Large intestine (tissue), 3 donors: ENCODE measurements around the gene SLIT1. TPM values are rescaled to one million over a fixed set of nuclear protein-coding genes. Genes with fewer than 3 reads are reported as not detected.

Source experiments
- DNase-seq, 2 donors: peaks; one replicate each; pipeline versions ENCODE4 v3.0.0 to v3.0.0-alpha.2; 2013
- H3K27ac ChIP-seq: one replicate; pipeline ENCODE4 v1.5.1; 2013; ENCODE audit warnings: low read length
- H3K27me3 ChIP-seq: 2 replicates; pipeline ENCODE4 v1.6.1; 2013; ENCODE audit warnings: low read length; ENCODE audit not compliant: control insufficient read depth, insufficient read depth
- H3K36me3 ChIP-seq: 2 replicates; pipeline ENCODE4 v1.6.1; 2013; ENCODE audit warnings: low read length; ENCODE audit not compliant: control insufficient read depth, insufficient read depth
- H3K4me1 ChIP-seq: one replicate; pipeline ENCODE4 v1.6.1; 2013; ENCODE audit warnings: low read length; ENCODE audit not compliant: control insufficient read depth, insufficient read depth
- H3K4me3 ChIP-seq: one replicate; pipeline ENCODE4 v1.5.1; 2013; ENCODE audit warnings: low read length
- H3K9me3 ChIP-seq: one replicate; pipeline ENCODE4 v1.6.1; 2013; ENCODE audit warnings: mild to moderate bottlenecking, low read depth, low read length, moderate library complexity; ENCODE audit not compliant: control insufficient read depth
- WGBS: methylation state at CpG from one replicate; pipeline ENCODE4 v1.1.5; 2013; ENCODE audit warnings: low lambda C conversion rate; ENCODE audit not compliant: insufficient coverage; 5-methylcytosine and 5-hydroxymethylcytosine counted together
- polyA plus RNA-seq: library from polyadenylated mRNA; unstranded; fragments of 120-200 nt; gene quantifications from one replicate; pipeline ENCODE4 v1.2.1, GENCODE V29; 2013

The SLIT1 gene
- polyA plus RNA-seq, 1 donor: 1.6 TPM

DNA sequence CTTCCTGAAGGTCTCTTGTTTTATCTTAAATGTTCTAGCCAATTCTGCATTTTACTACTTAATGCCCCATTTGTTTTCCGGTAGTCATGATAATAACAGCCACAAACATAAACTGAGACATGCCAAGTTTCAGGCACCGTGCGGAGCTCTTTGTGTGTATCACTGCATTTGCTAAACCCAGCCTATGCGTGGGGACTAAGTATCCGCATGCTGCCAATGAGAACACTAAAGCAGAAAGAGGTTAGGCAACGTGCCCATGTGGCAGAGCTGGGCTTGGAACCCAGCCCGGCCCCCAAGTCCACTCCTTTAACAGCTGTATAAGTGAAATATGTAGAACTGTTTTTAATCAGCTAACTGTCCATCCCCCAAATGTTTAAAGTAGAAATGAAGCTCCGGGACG is 54.1 kb downstream of the SLIT1 start:
- Histone ChIP-seq H3K4me3 (no peak overlapping the region), H3K27me3 (peaks cover 2% of the 10 kb centered on the region), H3K36me3 (no peaks in the 10 kb centered on the region), H3K9me3 (no peaks in the 10 kb centered on the region), H3K27ac (no peak overlapping the region), H3K4me1 (no peaks in the 10 kb centered on the region)
- WGBS: no CpG with 5 or more reads among the region's 9 CpGs
- no peak for DNase-seq

DNA sequence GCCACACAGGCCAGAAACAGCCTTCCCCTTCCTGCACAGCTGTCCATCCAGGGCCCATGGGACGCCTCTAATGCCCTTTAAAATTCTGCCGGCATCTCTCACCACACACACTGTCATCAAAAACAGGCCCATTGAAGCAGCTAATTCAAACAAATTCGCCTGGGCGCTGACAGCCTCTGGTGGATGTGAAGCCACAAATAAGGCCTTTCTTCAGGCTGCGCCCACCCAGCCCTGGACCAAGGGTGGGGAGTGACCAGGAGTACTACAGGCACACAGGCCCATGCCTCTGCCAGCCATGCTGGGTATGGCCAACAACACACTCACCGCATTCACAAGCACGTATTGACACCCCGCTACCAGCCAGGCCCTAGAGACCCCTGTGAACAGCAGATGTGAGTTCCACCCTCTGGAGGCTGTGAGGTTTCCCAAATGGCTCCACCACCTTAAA is 54.6 kb downstream of the SLIT1 start:
- Histone ChIP-seq H3K4me3 (no peak overlapping the region), H3K27ac (no peak overlapping the region), H3K9me3 (no peaks in the 10 kb centered on the region), H3K27me3 (peaks cover 2% of the 10 kb centered on the region), H3K4me1 (no peaks in the 10 kb centered on the region), H3K36me3 (no peaks in the 10 kb centered on the region)
- no CpG with 5 or more reads among the region's 8 CpGs for whole genome bisulfite sequencing
- no peak for DNase-seq

DNA sequence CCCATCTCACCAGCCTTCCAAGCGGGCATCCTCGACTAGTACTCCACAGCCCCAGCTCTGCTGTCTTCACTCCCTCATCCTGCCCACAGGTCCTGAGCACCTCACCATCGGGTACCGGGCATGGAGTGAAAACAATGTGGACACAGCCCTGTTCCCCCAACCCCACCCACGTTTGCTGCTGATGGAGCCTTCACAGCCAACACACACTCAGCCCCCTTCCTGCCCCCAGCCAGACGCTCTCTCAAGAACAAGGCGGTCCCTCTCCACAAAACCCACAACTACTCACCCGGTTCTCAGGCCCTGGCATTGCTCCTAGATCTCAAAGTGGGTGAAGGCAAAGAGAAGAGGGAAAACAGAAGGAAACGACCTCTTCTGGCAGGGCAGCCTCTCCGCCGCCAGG is 56.1 kb downstream of the SLIT1 start:
- WGBS: no CpG with 5 or more reads among the region's 11 CpGs
- Histone ChIP-seq H3K36me3 (no peaks in the 10 kb centered on the region), H3K27me3 (peaks cover 1% of the 10 kb centered on the region), H3K4me1 (no peaks in the 10 kb centered on the region), H3K9me3 (no peaks in the 10 kb centered on the region), H3K27ac (no peak overlapping the region), H3K4me3 (no peak overlapping the region)
- no peak for DNase-seq

DNA sequence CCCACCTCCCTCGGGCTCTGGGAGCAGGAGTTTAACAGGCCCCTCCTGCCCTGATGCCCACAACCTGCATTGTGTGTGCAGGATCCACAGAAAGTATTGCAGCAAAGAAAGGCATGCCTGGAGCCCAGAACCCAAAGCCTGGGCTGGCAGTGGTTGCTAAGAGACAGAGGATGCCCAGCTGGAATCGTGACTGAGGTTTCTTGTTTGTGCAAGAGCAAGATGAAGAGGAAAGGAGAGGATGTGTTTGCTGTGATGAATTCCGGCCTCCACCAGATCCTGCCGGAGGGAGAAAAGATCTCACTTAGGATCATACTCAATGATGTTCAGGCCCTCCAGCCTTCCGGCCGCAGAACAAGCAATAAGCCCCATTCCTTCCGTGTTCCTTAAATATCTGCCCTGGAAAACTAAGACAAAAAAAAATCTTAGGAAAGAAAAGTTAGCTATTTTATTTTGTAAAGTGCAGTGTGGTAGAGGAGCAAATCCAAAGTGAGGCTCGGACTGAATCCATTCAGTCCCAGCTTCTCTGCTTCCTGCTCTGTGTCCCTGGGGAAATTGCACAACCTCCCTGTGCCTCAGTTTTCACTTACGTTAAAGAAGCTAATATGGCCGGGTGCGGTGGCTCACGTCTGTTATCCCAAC is 57.1 kb downstream of the SLIT1 start:
- no peak for DNase-seq
- no peaks in the 10 kb centered on the region for H3K9me3 ChIP-seq
- H3K4me3 ChIP-seq: no peak overlapping the region
- no peaks in the 10 kb centered on the region for H3K36me3 ChIP-seq
- H3K4me1 ChIP-seq: no peaks in the 10 kb centered on the region
- no peaks in the 10 kb centered on the region for H3K27me3 ChIP-seq
- WGBS: 95% methylated on average over 3 of the region's 12 CpGs
- no peak overlapping the region for H3K27ac ChIP-seq

DNA sequence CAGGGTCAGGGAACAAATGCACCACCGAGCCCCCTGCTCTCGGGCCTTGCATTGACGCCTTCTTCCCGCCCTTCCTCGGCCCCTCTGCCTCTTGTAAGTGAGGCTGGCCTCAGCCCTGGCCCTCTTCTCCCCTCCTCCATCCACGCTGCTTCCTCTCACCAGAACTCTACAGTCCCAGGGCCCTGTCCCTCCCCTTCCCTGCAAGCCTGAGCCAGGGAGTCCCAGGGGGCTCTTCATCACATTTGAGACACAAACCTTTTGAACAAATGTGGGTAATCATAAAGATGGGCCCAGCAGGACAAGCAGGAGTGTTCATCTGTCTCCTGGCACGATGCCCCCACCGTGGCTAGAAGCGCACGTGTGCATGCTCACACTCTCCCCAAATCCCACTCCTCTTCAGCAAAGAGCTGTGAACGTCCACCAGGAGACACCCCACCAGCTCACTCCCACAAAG is 57.7 kb downstream of the SLIT1 start:
- Histone ChIP-seq H3K27me3 (no peaks in the 10 kb centered on the region), H3K4me1 (no peaks in the 10 kb centered on the region), H3K27ac (no peak overlapping the region), H3K36me3 (no peaks in the 10 kb centered on the region), H3K4me3 (no peak overlapping the region), H3K9me3 (no peaks in the 10 kb centered on the region)
- no CpG with 5 or more reads among the region's 11 CpGs for WGBS
- DNase-seq: no peak

DNA sequence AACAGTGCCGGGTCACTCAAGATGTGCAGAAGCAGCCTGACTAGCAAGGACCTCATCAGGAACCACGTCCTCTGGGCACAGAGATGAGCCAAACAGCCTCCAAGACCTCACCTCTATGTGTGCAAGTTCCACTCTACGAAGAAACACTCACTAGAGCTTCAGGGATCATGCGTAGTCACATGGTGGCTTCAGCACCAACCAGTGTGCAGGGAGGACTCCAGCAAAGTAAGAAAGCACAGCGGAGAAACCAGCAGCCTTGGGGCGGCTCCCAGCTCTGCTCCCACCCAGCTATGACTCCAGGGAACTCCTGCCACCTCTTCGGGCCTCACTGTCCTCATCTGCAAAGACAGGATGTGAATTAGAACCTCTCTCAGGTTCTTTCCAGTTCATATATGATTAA is 58.2 kb downstream of the SLIT1 start:
- no peaks in the 10 kb centered on the region for H3K27me3 ChIP-seq
- no peak overlapping the region for H3K4me3 ChIP-seq
- no peak for DNase-seq
- H3K4me1 ChIP-seq: no peaks in the 10 kb centered on the region
- no CpG with 5 or more reads among the region's 7 CpGs for WGBS
- no peaks in the 10 kb centered on the region for H3K36me3 ChIP-seq
- H3K27ac ChIP-seq: no peak overlapping the region
- H3K9me3 ChIP-seq: no peaks in the 10 kb centered on the region

DNA sequence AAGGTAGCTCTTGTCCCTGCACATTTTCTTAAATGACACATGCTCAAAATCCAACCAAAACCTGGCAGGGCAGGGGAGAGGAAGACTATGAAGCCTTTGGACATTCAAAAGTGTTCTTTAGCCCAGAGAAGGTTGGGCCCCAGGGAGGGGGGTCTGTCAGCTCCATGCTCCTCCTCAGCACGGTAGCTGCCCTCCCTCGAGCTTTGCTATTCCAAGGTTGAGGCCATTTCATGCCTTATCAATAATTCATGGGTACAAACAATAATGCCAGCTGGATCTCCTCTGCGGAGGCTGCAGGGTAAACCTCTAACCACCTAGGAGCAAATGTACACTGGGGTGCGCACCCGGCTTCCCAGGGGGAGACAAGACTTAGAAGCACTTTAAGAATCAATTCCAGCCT is 61.5 kb downstream of the SLIT1 start:
- Histone ChIP-seq H3K9me3 (no peaks in the 10 kb centered on the region), H3K4me3 (no peak overlapping the region), H3K4me1 (no peaks in the 10 kb centered on the region), H3K27ac (no peak overlapping the region), H3K36me3 (no peaks in the 10 kb centered on the region), H3K27me3 (peaks cover 12% of the 10 kb centered on the region)
- WGBS: no CpG with 5 or more reads among the region's 5 CpGs
- no peak for DNase-seq

DNA sequence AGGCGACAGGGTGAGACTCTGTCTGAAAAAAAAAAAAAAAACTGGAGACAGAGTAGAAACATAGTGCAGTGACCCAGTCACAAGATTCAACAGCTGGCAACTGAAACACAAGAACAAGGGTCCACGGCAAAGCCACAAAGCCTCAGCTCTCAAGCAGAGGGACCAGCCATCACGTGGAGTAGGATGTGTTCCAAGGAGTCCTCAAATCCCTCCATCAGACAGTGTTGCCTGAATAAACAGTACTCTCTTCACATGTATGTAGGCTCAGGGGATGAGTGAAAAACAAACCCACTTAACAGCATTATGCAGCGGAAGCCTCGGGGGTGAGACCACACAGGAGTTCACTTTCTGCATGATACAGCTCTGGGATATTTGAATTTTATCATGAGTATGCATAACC is 62.0 kb downstream of the SLIT1 start:
- WGBS: no CpG with 5 or more reads among the region's 5 CpGs
- Histone ChIP-seq H3K36me3 (no peaks in the 10 kb centered on the region), H3K27ac (no peak overlapping the region), H3K4me1 (no peaks in the 10 kb centered on the region), H3K27me3 (peaks cover 15% of the 10 kb centered on the region), H3K9me3 (no peaks in the 10 kb centered on the region), H3K4me3 (no peak overlapping the region)
- no peak for DNase-seq

DNA sequence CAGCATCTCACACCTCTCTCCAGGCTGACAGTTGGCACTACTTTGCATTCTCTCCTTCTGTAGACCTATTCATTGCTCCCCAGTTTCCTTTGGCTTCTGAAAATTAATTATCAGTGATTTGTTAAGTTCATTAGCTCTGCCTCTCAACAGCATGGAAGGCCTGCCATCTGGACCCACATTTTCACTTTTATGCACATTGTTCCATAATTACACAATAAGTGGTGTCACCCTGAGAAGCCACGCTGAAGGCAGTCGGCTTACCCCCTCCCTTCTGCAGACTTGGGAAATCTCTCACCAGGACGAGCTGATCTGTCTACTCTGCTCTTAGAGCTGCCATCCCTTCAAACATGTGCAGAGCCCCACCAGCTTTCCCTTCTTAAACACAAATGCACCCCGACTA is 64.7 kb downstream of the SLIT1 start:
- WGBS: no CpG with 5 or more reads among the region's 4 CpGs
- peaks cover 15% of the 10 kb centered on the region for H3K27me3 ChIP-seq
- H3K36me3 ChIP-seq: no peaks in the 10 kb centered on the region
- no peak overlapping the region for H3K4me3 ChIP-seq
- no peak overlapping the region for H3K27ac ChIP-seq
- no peaks in the 10 kb centered on the region for H3K9me3 ChIP-seq
- DNase-seq: no peak
- H3K4me1 ChIP-seq: no peaks in the 10 kb centered on the region

DNA sequence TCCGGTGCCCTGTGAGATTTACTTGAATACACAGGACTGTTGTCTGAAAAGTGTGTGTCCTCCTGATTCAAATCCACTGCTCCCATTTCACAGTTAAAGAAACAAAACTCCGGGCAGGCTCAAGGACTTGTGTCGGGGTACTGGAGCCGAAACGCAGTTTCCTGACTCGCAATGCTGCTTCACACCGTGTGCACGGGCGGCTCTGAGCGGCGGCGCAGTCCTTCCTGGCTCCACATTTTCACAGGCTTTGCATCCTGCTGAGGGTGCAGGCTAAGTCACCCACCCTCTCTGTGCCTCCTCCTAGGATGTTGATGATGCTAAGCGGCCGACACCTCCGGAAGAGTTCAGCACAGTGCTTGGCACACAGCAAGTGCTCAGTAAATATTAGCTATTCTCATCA is 65.4 kb downstream of the SLIT1 start:
- Histone ChIP-seq H3K36me3 (no peaks in the 10 kb centered on the region), H3K27me3 (peaks cover 15% of the 10 kb centered on the region), H3K4me1 (no peaks in the 10 kb centered on the region), H3K4me3 (no peak overlapping the region), H3K27ac (no peak overlapping the region), H3K9me3 (no peaks in the 10 kb centered on the region)
- no CpG with 5 or more reads among the region's 15 CpGs for WGBS
- DNase-seq: no peak

DNA sequence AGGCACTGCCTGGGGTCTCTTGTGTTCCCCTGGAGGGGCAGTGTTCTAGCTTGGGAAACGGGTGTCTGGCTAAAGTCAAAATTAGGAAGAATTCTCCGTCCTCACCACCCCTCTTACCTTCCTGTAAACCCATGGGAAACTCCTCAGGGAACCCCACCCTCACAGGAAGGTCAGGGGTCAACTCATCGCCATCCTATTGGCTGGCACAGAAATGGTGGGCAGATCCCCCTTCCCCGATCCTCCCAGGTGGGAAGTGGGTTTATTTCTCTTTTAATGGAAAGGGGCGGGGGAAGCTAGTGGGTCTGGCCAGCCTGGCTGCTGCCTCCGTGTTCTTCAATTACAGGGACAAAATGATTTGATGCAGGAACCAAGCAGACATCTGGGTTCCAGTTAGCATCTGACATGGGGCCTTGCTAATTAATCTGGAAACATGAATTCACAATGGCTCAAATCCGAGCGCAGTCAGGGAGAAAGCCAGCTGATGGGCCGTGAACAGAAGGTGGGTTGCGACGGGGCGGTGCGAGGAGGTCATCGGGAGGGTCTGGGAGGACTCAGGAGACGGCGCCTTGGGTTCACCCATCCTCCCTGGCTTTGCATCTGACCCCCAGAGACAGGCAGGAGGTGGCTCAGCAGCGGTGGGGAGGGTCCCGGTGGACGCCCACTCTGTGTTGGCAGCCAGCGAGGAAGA is 66.6 kb downstream of the SLIT1 start:
- WGBS: no CpG with 5 or more reads among the region's 20 CpGs
- Histone ChIP-seq H3K9me3 (no peaks in the 10 kb centered on the region), H3K4me1 (no peaks in the 10 kb centered on the region), H3K27me3 (peaks cover 15% of the 10 kb centered on the region), H3K4me3 (no peak overlapping the region), H3K36me3 (no peaks in the 10 kb centered on the region), H3K27ac (no peak overlapping the region)
- DNase-seq: no peak
